ENCODE measurements around the gene ARMC2.
"Not testable (repeated sequence)": the region's sequence is repeated elsewhere in the genome, so short reads cannot be mapped to it uniquely, and the experiment has no call there.

The ARMC2 gene

DNA sequence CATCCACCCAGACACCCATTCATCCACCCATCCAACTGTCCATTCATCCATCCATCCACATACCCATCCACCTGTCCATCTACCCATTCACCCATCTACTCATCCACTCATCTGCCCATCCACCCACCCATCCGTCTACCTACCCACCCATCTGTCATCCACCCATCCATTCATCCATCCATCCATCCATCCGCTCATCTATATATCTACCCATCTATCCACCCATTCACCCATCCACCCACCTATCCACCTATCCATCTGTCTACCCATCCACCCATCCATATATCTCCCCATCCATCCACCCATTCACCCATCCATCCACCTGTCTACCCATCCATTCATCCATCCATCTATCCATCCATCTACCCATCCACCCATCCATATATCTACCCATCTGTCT, 30.7 kb downstream of the ARMC2 start:
- no peak for TF ChIP-seq Cebpa-rat (IDR thresholded peaks at IDR 0.05)
- Histone ChIP-seq H3K4me2 (no peak overlapping the region), H3K9me3 (peaks cover 22% of the 10 kb centered on the region), H3K36me3 (peaks cover 13% of the 10 kb centered on the region; the same call in 1 of the 2 replicates), H3K27me3 (no peaks in the 10 kb centered on the region), H3K27ac (no peak overlapping the region), H3K4me3 (no peak overlapping the region), H4K20me1 (no peaks in the 10 kb centered on the region), H3K4me1 (peaks cover 1% of the 10 kb centered on the region; the same call in 1 of the 2 replicates), H3K9ac (no peak overlapping the region)

DNA sequence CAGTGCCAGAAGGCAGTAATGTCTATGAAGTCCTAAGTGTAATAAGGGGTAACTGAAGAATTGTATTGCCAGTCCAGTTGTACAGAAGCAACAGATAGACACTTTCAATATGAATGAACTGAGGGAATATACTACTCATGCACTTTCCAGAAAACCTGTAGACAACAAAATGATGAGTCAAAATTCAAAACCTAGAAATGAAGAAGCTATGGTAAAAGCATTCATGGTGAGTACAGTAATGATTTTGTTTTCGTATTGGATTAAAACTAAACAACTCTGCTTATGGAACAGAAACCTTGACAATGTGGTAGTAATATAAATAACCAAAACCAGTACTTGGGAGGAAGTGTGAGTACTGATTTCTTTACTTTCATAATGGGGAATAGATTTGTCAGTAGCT, 35.0 kb downstream of the ARMC2 start:
- H3K4me3 ChIP-seq, result no peak overlapping the region
- no peak overlapping the region for H3K4me2 ChIP-seq
- no peak overlapping the region for H3K9ac ChIP-seq

DNA sequence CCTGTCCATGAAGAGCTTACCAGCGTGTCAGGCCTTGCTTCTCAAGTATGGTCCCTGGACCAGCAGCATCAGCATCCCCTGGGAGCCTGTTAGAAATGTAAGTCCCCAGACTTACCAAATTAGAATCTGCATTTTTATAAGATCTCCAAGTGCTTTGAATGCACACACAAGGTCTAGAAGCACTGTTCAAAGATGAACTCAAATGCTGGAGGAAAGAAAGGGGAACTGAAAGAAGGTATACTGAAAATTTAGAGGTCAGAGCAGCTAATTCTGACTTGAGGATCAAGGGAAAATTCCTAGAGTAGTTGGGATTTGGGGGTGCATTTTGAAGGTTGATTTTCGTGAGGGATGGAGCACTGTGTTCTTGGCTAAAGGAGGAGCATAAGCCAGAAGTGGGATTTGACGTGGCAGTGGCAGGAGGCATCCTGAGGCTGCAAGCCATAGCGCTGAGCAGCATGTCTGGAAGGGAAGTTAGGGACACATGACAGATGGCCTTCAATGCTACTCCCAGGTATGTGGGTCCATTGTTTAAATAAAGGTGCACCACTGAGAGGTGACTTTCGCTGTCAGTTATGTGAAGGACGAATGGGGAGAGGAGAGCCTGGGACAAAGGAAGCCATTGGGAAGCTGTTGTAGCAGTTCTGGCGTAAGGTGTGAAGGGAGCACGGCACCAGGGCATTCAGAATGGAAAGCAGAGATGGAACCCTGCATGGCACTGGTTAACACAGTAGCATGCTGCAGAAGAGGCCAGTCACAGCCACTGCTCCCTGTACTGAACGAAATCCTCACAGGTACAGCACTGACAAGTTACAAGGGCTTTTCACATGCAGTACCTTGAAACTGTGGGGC, 36.2 kb downstream of the ARMC2 start:
- H3K9me3 ChIP-seq, result peaks cover 22% of the 10 kb centered on the region
- H3K36me3 ChIP-seq, result peaks cover 6% of the 10 kb centered on the region; the same call in 1 of the 2 replicates
- H3K27me3 ChIP-seq, result no peaks in the 10 kb centered on the region
- H3K27ac ChIP-seq, result no peak overlapping the region
- no peaks in the 10 kb centered on the region for H4K20me1 ChIP-seq
- H3K9ac ChIP-seq, result no peak overlapping the region
- H3K4me3 ChIP-seq, result no peak overlapping the region
- H3K4me2 ChIP-seq, result no peak overlapping the region
- H3K4me1 ChIP-seq, result peaks cover 7% of the 10 kb centered on the region; the same call in 1 of the 2 replicates
- TF ChIP-seq Cebpa-rat (IDR thresholded peaks at IDR 0.05), result no peak

More for the DNA sequence above, 35.0 kb downstream of the ARMC2 start:
- TF ChIP-seq Cebpa-rat (IDR thresholded peaks at IDR 0.05), result no peak
- Histone ChIP-seq H3K27me3 (no peaks in the 10 kb centered on the region), H4K20me1 (no peaks in the 10 kb centered on the region), H3K9me3 (peaks cover 22% of the 10 kb centered on the region), H3K36me3 (peaks cover 13% of the 10 kb centered on the region; the same call in 1 of the 2 replicates), H3K4me1 (peaks cover 7% of the 10 kb centered on the region; the same call in 1 of the 2 replicates), H3K27ac (no peak overlapping the region)

GRCh38 chr6:108888052-108888451, 39.8 kb downstream of the ARMC2 start:
- Histone ChIP-seq H3K4me3 (no peak overlapping the region), H3K27ac (no peak overlapping the region), H4K20me1 (no peaks in the 10 kb centered on the region), H3K36me3 (no peaks in the 10 kb centered on the region), H3K27me3 (no peaks in the 10 kb centered on the region), H3K9me3 (no peaks in the 10 kb centered on the region), H3K4me2 (no peak overlapping the region), H3K4me1 (peaks cover 7% of the 10 kb centered on the region; the same call in 1 of the 2 replicates), H3K9ac (no peak overlapping the region)
- TF ChIP-seq Cebpa-rat (IDR thresholded peaks at IDR 0.05), result no peak

DNA sequence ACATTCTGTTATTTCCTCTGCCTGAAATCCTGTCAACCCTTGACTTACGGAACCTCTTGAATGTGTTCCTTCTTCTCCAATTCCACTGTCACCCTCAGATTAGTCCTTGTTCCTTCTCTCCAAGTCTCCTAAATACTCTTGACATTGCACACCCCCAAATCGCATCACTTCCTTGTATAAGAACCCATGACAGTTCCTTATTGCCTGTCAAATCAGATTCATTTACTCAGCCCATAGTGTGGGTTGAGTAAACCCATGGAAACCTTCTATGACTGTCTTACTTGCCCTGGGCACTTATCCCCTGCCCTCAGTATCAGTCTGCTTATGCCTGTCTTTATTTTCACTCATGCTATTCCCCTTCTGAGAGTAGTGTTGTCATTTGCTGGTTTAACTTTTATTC, 40.5 kb downstream of the ARMC2 start:
- no peak for TF ChIP-seq Cebpa-rat (IDR thresholded peaks at IDR 0.05)
- no peaks in the 10 kb centered on the region for H3K9me3 ChIP-seq
- no peaks in the 10 kb centered on the region for H4K20me1 ChIP-seq
- H3K27me3 ChIP-seq, result no peaks in the 10 kb centered on the region
- no peak overlapping the region for H3K4me3 ChIP-seq
- H3K9ac ChIP-seq, result no peak overlapping the region
- H3K27ac ChIP-seq, result no peak overlapping the region
- H3K4me2 ChIP-seq, result no peak overlapping the region
- H3K36me3 ChIP-seq, result no peaks in the 10 kb centered on the region
- H3K4me1 ChIP-seq, result peaks cover 7% of the 10 kb centered on the region; the same call in 1 of the 2 replicates

DNA sequence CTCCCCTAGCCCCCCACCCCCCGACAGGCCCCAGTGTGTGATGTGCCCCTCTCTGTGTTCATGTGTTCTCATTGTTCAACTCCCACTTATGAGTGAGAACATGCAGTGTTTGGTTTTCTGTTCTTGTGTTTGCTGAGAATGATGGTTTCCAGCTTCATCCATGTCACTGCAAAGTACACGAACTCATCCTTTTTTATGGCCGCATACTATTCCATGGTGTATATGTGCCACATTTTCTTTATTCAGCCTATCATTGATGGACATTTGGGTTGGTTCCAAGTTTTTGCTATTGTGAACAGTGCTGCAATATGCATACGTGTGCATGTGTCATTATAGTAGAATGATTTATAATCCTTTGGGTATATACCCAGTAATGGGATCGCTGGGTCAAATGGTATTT, 42.7 kb downstream of the ARMC2 start:
- peaks cover 18% of the 10 kb centered on the region for H3K4me1 ChIP-seq
- H3K4me3 ChIP-seq, H3K9ac ChIP-seq, H3K9me3 ChIP-seq, H3K27me3 ChIP-seq, H3K27ac ChIP-seq, H4K20me1 ChIP-seq, H3K4me2 ChIP-seq, H3K36me3 ChIP-seq: not testable (repeated sequence)

DNA sequence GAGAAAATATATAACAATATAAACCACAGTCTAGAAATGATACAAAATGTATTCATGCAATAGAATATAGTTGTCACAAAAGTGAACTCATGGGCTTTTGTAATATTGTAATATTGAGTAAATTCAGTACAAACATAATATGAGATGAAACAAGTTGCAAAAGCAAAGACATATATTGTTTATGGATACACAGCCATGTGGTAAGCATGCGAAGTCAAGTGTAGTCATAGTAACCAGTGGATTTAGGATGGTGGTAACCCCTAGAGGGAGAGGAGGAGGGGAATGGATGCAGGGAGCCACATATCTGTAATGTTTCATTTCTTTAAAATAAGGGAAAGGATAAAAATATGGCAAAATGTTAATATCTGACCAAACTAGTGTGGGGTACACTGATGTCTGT, 47.3 kb downstream of the ARMC2 start:
- no peaks in the 10 kb centered on the region for H4K20me1 ChIP-seq
- no peaks in the 10 kb centered on the region for H3K27me3 ChIP-seq
- 0 out of 2 replicates have a peak overlapping the region, but pooled peaks have one; percentile 75 for H3K27ac ChIP-seq
- H3K4me1 ChIP-seq, result peaks cover 35% of the 10 kb centered on the region
- H3K9ac ChIP-seq, result no peak overlapping the region
- H3K36me3 ChIP-seq, result no peaks in the 10 kb centered on the region
- no peaks in the 10 kb centered on the region for H3K9me3 ChIP-seq
- TF ChIP-seq Cebpa-rat (IDR thresholded peaks at IDR 0.05), result no peak
- H3K4me3 ChIP-seq, result no peak overlapping the region
- H3K4me2 ChIP-seq, result peak overlapping the region; percentile 67

DNA sequence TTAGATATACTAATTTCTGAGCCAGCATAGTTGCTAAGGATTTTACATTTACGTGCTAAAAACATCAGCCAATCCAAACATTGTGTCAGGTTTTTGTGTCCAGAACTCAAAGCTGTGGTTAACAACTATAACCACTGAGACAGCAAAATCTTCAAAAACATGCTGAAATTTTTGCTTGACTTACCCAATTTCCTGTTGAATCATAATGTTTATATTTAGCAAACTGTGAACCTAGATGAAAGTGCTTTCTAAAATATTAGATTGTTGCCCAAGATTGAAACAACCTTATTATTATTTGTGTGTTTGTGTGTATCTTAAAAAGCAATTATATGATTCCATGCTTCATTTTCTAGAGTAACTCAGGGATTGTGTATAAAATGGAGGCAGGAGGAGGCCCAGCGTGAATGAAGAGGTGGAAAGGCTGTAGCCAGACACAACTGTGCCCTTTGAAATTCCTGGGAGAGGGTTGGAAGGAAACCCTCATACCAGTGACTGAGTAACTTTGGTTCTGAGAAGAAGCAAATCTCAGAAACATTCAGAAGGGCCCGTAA, 48.0 kb downstream of the ARMC2 start:
- Histone ChIP-seq H3K27ac (peak overlapping the region; percentile 75), H3K36me3 (no peaks in the 10 kb centered on the region), H3K27me3 (no peaks in the 10 kb centered on the region), H3K4me3 (no peak overlapping the region), H3K4me2 (peak overlapping the region; percentile 67), H3K4me1 (peaks cover 35% of the 10 kb centered on the region), H4K20me1 (no peaks in the 10 kb centered on the region), H3K9me3 (no peaks in the 10 kb centered on the region), H3K9ac (peak overlapping the region; percentile 40; the same call in 1 of the 2 replicates)
- peak; percentile 33; the same call in 1 of the 2 replicates for TF ChIP-seq Cebpa-rat (IDR thresholded peaks at IDR 0.05)

DNA sequence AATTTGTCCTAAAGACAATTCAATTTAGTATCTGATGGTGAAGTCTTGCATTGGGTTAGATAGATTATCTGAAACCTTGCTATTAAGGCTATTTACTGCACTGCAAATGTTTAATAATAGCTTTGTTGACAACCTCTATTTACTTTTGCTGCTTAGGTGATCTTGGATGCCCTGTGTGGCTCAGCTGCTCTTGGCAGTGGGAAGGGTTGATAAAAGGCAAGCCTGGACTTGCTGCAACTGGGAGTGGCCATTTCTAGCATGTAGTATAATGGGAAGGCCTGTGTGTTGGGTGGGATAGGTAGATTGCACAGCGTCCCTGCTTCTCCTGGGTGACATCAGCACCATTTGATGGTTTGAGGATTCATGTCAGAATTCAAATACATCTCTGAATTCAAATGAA, 49.1 kb downstream of the ARMC2 start:
- H4K20me1 ChIP-seq, result no peaks in the 10 kb centered on the region
- H3K36me3 ChIP-seq, result no peaks in the 10 kb centered on the region
- H3K27ac ChIP-seq, result no peak overlapping the region
- H3K9me3 ChIP-seq, result no peaks in the 10 kb centered on the region
- H3K9ac ChIP-seq, result no peak overlapping the region
- TF ChIP-seq Cebpa-rat (IDR thresholded peaks at IDR 0.05), result no peak
- H3K4me2 ChIP-seq, result no peak overlapping the region
- H3K4me3 ChIP-seq, result no peak overlapping the region
- H3K4me1 ChIP-seq, result peaks cover 45% of the 10 kb centered on the region
- H3K27me3 ChIP-seq, result no peaks in the 10 kb centered on the region

GRCh38 chr6:108902382-108902792, 54.2 kb downstream of the ARMC2 start:
- Histone ChIP-seq H3K4me2 (peak overlapping the region; percentile 64), H3K4me1 (peaks cover 37% of the 10 kb centered on the region), H3K4me3 (peak overlapping the region; percentile 23; the same call in 1 of the 2 replicates), H3K9ac (peak overlapping the region; percentile 49; the same call in 1 of the 2 replicates), H3K27me3 (no peaks in the 10 kb centered on the region), H3K27ac (peak overlapping the region; percentile 78), H4K20me1 (no peaks in the 10 kb centered on the region), H3K36me3 (no peaks in the 10 kb centered on the region), H3K9me3 (no peaks in the 10 kb centered on the region)
- no peak for TF ChIP-seq Cebpa-rat (IDR thresholded peaks at IDR 0.05)

All from BLaER1 (cell line).